ENCODE measurements around the gene ITGAL. TPM values are rescaled to one million over a fixed set of nuclear protein-coding genes. Genes with fewer than 3 reads are reported as not detected.
"Not testable (repeated sequence)": the region's sequence is repeated elsewhere in the genome, so short reads cannot be mapped to it uniquely, and the experiment has no call there.

Gene ITGAL
- total RNA-seq, 1 donor from 2014 or later = 287 TPM

GRCh38 chr16:30536391-30537024, 64.0 kb downstream of the ITGAL start:
- peaks cover 16% of the 10 kb centered on the region for H3K36me3 Mint-ChIP-seq (ENCODE audit: low read depth)
- intact Hi-C loops (cut with micrococcal nuclease); DNase-seq (ENCODE audit: low spot score); H3K27me3 Mint-ChIP-seq (ENCODE audit: insufficient read depth); H3K9me3 Mint-ChIP-seq: not testable (repeated sequence)
- peak overlapping the region; percentile 99 for H3K27ac Mint-ChIP-seq
- peak overlapping the region; percentile 98 for H3K4me3 Mint-ChIP-seq
- peaks cover 22% of the 10 kb centered on the region for H3K4me1 Mint-ChIP-seq (ENCODE audit: low read depth)

GRCh38 chr16:30539000-30539964, 66.7 kb downstream of the ITGAL start:
- Mint-ChIP-seq H3K4me1 (ENCODE audit: low read depth) (peaks cover 22% of the 10 kb centered on the region), H3K9me3 (no peaks in the 10 kb centered on the region), H3K4me3 (no peak overlapping the region), H3K36me3 (ENCODE audit: low read depth) (peaks cover 12% of the 10 kb centered on the region), H3K27ac (no peak overlapping the region), H3K27me3 (ENCODE audit: insufficient read depth) (no peaks in the 10 kb centered on the region)
- DNase-seq (ENCODE audit: low spot score) = no peak
- intact Hi-C loops (cut with micrococcal nuclease) = no loop called here

GRCh38 chr16:30539986-30540526, 67.5 kb downstream of the ITGAL start:
- DNase-seq (ENCODE audit: low spot score); H3K27me3 Mint-ChIP-seq (ENCODE audit: insufficient read depth); intact Hi-C loops (cut with micrococcal nuclease); H3K27ac Mint-ChIP-seq; H3K4me3 Mint-ChIP-seq; H3K9me3 Mint-ChIP-seq: not testable (repeated sequence)
- H3K4me1 Mint-ChIP-seq (ENCODE audit: low read depth) = peaks cover 22% of the 10 kb centered on the region
- H3K36me3 Mint-ChIP-seq (ENCODE audit: low read depth) = peaks cover 12% of the 10 kb centered on the region

- H3K4me1 Mint-ChIP-seq (ENCODE audit: low read depth) = peaks cover 19% of the 10 kb centered on the region
- H3K27me3 Mint-ChIP-seq (ENCODE audit: insufficient read depth); H3K27ac Mint-ChIP-seq; H3K4me3 Mint-ChIP-seq; intact Hi-C loops (cut with micrococcal nuclease); DNase-seq (ENCODE audit: low spot score); H3K9me3 Mint-ChIP-seq: not testable (repeated sequence)
- peaks cover 12% of the 10 kb centered on the region for H3K36me3 Mint-ChIP-seq (ENCODE audit: low read depth)
Measured at GRCh38 chr16:30540916-30541464, 68.4 kb downstream of the ITGAL start.

- intact Hi-C loops (cut with micrococcal nuclease) = no loop called here
- no peaks in the 10 kb centered on the region for H3K27me3 Mint-ChIP-seq (ENCODE audit: insufficient read depth)
Measured at GRCh38 chr16:30541502-30542329, 69.2 kb downstream of the ITGAL start.

GRCh38 chr16:30543067-30543466, 70.5 kb downstream of the ITGAL start:
- peaks cover 2% of the 10 kb centered on the region for H3K36me3 Mint-ChIP-seq (ENCODE audit: low read depth)
- DNase-seq (ENCODE audit: low spot score) = no peak
- H3K27ac Mint-ChIP-seq = no peak overlapping the region
- no peak overlapping the region for H3K4me3 Mint-ChIP-seq
- H3K27me3 Mint-ChIP-seq (ENCODE audit: insufficient read depth) = no peaks in the 10 kb centered on the region
- intact Hi-C loops (cut with micrococcal nuclease) = no loop called here
- no peaks in the 10 kb centered on the region for H3K4me1 Mint-ChIP-seq (ENCODE audit: low read depth)
- H3K9me3 Mint-ChIP-seq = no peaks in the 10 kb centered on the region

More at GRCh38 chr16:30541502-30542329, 69.2 kb downstream of the ITGAL start:
- peaks cover 12% of the 10 kb centered on the region for H3K4me1 Mint-ChIP-seq (ENCODE audit: low read depth)
- peaks cover 8% of the 10 kb centered on the region for H3K36me3 Mint-ChIP-seq (ENCODE audit: low read depth)
- DNase-seq (ENCODE audit: low spot score) = no peak
- no peaks in the 10 kb centered on the region for H3K9me3 Mint-ChIP-seq
- no peak overlapping the region for H3K4me3 Mint-ChIP-seq
- no peak overlapping the region for H3K27ac Mint-ChIP-seq

GRCh38 chr16:30546115-30546514, 73.6 kb downstream of the ITGAL start:
- no peaks in the 10 kb centered on the region for H3K9me3 Mint-ChIP-seq
- no peaks in the 10 kb centered on the region for H3K27me3 Mint-ChIP-seq (ENCODE audit: insufficient read depth)
- H3K27ac Mint-ChIP-seq = no peak overlapping the region
- intact Hi-C loops (cut with micrococcal nuclease) = no loop called here
- H3K4me3 Mint-ChIP-seq = no peak overlapping the region
- peaks cover 16% of the 10 kb centered on the region for H3K4me1 Mint-ChIP-seq (ENCODE audit: low read depth)
- DNase-seq (ENCODE audit: low spot score) = no peak
- H3K36me3 Mint-ChIP-seq (ENCODE audit: low read depth) = no peaks in the 10 kb centered on the region

GRCh38 chr16:30548416-30549253, 76.1 kb downstream of the ITGAL start:
- H3K36me3 Mint-ChIP-seq (ENCODE audit: low read depth) = peaks cover 13% of the 10 kb centered on the region
- H3K27ac Mint-ChIP-seq = peak overlapping the region; percentile 7
- H3K27me3 Mint-ChIP-seq (ENCODE audit: insufficient read depth) = no peaks in the 10 kb centered on the region
- DNase-seq (ENCODE audit: low spot score) = no peak
- peaks cover 41% of the 10 kb centered on the region for H3K4me1 Mint-ChIP-seq (ENCODE audit: low read depth)
- no peaks in the 10 kb centered on the region for H3K9me3 Mint-ChIP-seq
- H3K4me3 Mint-ChIP-seq = no peak overlapping the region
- intact Hi-C loops (cut with micrococcal nuclease) = no loop called here

- intact Hi-C loops (cut with micrococcal nuclease) = loop anchor here (1.0 to 5.0 kb wide), 5 partner anchors 16 to 197 kb away; partner anchors contain the start of genes PHKG2 and ZNF785
- Mint-ChIP-seq H3K4me3 (peak overlapping the region; percentile 59), H3K27me3 (ENCODE audit: insufficient read depth) (no peaks in the 10 kb centered on the region), H3K36me3 (ENCODE audit: low read depth) (peaks cover 27% of the 10 kb centered on the region), H3K9me3 (no peaks in the 10 kb centered on the region), H3K27ac (peak overlapping the region; percentile 93), H3K4me1 (ENCODE audit: low read depth) (peaks cover 56% of the 10 kb centered on the region)
- peak; percentile 66 for DNase-seq (ENCODE audit: low spot score)
Measured at GRCh38 chr16:30551781-30552180, 79.2 kb downstream of the ITGAL start.

- Mint-ChIP-seq H3K4me1 (ENCODE audit: low read depth) (peaks cover 56% of the 10 kb centered on the region), H3K9me3 (no peaks in the 10 kb centered on the region), H3K4me3 (peak overlapping the region; percentile 59), H3K36me3 (ENCODE audit: low read depth) (peaks cover 27% of the 10 kb centered on the region), H3K27me3 (ENCODE audit: insufficient read depth) (no peaks in the 10 kb centered on the region), H3K27ac (peak overlapping the region; percentile 93)
- intact Hi-C loops (cut with micrococcal nuclease) = loop anchor here (1.0 to 5.0 kb wide), 2 partner anchors 34 to 195 kb away; partner anchors contain the start of genes PHKG2 and ZNF785
- no peak for DNase-seq (ENCODE audit: low spot score)
Measured at GRCh38 chr16:30552956-30553355, 80.4 kb downstream of the ITGAL start.

- no peak for DNase-seq (ENCODE audit: low spot score)
Measured at GRCh38 chr16:30553393-30553899, 80.9 kb downstream of the ITGAL start.

More at GRCh38 chr16:30553393-30553899, 80.9 kb downstream of the ITGAL start:
- Mint-ChIP-seq H3K36me3 (ENCODE audit: low read depth) (peaks cover 27% of the 10 kb centered on the region), H3K4me3 (peak overlapping the region; percentile 19), H3K27me3 (ENCODE audit: insufficient read depth) (no peaks in the 10 kb centered on the region), H3K4me1 (ENCODE audit: low read depth) (peaks cover 55% of the 10 kb centered on the region), H3K27ac (peak overlapping the region; percentile 93), H3K9me3 (no peaks in the 10 kb centered on the region)
- intact Hi-C loops (cut with micrococcal nuclease) = loop anchor here (5.0 kb wide), 1 partner anchor 34 kb away; the partner anchor contains the start of gene ZNF785

Measured in activated T-helper 1 cell treated with anti-CD3 and anti-CD28 coated beads, Interleukin-12 subunit alpha, Interleukin-12 subunit beta, Interleukin-2, Interleukin-4 antibody, amounts not matched to agents 30 ng/mL and 10 ng/mL and 1 ng/mL, durations not matched to agents 14 hours and 24 hours and 36 hours (primary cell).